T47D (cell line): ENCODE measurements around the gene ASCC3.

ENCODE experiments used
- DNase-seq, 2 experiments: peaks; one replicate each; pipeline versions ENCODE4 v3.0.0 to v3.0.0-alpha.2; 2011 to 2012; ENCODE audit warnings: low read depth in 1 of 2, low spot score in 1 of 2
- JUND ChIP-seq: IDR thresholded peaks from 2 replicates; pipeline ENCODE4 v1.6.1; 2012; ENCODE audit warnings: low read depth
- in situ Hi-C: cut with HindIII; loops from 2 replicates; pipeline ENCODE4 v1.10.0; 2016; ENCODE audit warnings: low sequenced_read_pairs, low pct_unique_long_range_greater_than_20kb

Gene ASCC3

DNA sequence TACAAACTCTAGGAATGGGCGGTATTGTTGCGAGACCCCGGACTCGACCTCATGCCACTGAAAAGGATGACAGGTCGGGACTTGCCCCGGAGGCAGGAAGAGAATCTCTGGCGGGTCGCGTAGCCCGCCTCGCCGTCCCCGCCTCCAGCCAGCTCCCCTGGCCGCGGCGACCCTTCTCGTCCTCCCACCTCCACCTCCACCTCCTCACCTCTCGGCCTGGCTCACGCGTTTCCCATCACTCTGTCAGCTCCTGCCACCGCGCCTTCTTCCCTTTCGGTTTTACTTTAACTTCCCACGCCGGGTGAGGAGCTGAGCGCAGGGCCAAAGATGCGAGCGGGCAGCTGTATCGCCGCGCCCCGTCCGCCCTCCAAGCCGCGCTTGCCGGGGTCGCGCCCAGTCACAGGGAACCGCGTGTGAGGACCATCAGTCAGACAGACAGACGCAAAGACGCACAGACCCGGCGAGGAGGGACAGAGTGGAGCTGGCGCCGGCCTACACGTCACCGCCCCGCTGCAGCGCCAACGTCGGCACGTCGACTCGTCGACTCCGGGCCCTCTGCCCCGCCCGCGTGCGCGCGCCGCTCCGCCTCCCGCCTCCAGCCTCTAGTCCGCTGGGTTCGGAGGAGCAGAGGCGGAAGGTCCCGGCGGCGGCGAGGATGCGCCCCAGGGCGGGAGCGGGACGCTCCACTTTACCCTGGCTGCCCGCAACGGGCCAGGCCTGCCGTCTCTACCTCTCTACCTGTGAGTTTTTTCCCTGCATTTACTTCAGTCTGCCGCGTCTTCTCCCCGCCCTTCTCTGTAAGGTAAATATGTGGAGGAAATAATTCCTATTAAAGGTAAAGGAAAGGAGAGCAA lies at the start of gene ASCC3:
ASCC3 (minus strand) TSS at position 477 of the 854 bp plus-strand sequence. CDS start 13,332 bp downstream, outside the sequence.
- in situ Hi-C loops = no loop called here
- DNase-seq = peak; percentile 62 to 90
- no peak for TF ChIP-seq JUND

DNA sequence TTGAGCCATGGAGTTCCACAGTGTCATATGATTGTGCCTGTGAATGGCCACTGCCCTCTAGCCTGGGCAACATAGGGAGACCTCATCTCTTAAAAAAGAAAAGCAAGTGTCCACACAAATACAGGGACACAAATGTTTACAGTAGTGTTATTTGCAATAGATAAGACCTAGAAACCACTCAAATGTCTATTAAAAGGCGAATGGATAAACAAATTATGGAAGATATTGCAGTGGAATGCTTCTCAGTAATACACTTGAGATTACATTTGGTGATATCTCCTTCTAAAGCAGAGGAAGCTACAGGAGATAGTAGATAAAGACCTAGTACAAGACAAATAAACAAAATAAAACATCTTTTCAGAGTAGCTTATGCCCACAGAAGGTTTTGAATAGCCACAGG lies 44.6 kb upstream of the ASCC3 start:
- no peak for DNase-seq
- TF ChIP-seq JUND = no peak
- in situ Hi-C loops = no loop called here

DNA sequence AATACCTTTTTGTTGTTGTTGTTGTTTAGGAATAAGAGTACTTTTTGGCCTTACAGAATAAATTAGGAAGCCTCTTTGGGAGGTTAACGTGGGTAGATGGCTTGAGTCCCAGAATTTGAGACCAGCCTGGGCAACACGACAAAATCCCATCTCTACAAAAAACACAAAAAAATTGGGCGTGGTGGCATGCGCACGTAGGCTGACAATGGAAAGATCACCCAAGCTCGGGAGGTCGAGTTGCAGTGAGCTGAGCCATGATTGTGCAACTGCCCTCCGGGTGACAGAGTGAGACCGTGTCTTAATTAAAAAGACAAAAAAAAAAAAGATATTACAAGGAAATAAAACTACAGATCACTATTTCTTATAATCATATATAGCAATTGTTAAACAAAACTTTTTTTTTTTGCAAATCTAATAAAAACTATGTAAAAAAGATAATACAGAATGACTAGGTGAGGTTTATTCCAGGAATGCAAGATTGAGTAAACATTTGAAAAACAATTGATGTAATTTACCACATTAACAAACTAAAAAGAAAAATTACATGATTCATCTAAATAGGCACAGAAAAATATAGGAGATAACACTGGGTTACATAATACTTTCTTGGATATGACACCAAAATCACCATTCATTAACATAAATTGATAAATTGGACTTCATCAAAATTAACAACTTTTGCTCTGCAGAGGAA lies 43.6 kb upstream of the ASCC3 start:
- in situ Hi-C loops = no loop called here
- no peak for DNase-seq

GRCh38 chr6:100923481-100924165 lies 42.5 kb upstream of the ASCC3 start:
- in situ Hi-C loops = no loop called here
- no peak for TF ChIP-seq JUND
- no peak for DNase-seq

More for the DNA sequence above, 43.6 kb upstream of the ASCC3 start:
- TF ChIP-seq JUND = no peak

DNA sequence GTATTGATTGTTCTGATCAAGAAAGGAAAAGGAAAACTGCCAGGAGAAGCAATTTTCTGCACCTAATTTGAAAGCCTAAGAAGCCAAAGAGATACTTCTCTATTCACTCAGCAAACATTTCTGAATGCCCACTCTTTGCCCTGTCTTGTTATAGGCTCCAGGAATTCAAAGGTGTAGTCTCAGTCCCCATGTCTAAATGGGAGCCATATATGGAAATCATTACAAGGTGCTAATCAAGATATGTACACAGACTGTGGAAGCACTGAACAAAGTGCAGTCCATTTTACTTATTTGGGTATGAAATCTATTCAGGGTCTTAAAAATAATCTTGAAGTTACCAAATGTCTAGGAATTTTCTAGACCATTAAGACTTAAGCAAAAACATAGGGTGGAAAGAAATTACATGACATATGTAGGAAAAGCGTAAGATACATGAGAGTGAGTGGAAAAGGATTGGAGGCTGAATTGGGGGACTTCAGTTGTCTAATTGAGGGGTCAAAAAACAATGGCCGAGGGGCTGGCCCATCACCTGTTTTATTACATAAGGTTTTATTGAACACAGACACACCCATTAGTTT lies 39.0 kb upstream of the ASCC3 start:
- in situ Hi-C loops = no loop called here

GRCh38 chr6:100918152-100918551 lies 37.0 kb upstream of the ASCC3 start:
- DNase-seq = no peak
- in situ Hi-C loops = no loop called here
- no peak for TF ChIP-seq JUND

More for the DNA sequence above, 39.0 kb upstream of the ASCC3 start:
- DNase-seq = no peak
- TF ChIP-seq JUND = no peak

- no peak for TF ChIP-seq JUND
- DNase-seq = no peak
- in situ Hi-C loops = no loop called here
These were observed 34.7 kb upstream of the ASCC3 start for GRCh38 chr6:100915876-100916275.

DNA sequence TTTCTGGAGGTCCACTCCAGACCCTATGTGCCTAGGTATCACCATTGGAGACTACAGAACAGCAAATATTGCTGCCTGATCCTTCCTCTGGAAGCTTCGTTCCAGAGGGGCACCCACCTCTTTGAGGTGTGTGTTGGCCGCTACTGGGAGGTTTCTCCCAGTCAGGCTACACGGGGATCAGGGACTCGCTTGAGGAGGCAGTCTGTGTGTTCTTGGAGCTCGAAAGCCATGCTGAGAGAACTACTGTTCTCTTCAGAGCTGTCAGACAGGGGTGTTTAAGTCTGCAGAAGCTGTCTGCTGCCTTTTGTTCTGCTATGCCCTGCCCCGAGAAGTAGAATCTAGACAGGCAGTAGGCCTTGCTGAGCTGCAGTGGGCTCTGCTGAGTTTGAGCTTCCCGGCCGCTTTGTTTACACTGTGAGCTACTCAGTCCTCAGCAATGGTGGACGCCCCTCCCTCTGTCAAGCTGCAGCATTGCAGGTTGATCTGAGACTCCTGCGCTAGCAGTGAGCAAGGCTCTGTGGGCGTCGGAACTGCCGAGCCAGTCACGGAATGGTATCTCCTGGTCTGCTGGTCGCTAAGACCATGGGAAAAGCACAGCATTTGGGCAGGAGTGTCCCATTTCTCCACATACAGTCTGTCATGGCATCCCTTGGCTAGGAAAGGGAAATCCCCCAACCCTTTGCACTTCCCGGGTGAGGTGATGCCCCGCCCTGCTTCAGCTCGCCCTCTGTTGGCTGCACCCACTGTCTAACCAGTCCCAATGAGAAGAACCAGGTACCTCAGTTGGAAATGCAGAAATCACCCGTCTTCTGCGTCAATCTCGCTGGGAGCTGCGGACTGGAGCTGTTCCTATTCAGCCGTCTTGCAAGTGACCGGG lies 32.5 kb upstream of the ASCC3 start:
- in situ Hi-C loops = no loop called here
- no peak for TF ChIP-seq JUND
- DNase-seq = no peak

DNA sequence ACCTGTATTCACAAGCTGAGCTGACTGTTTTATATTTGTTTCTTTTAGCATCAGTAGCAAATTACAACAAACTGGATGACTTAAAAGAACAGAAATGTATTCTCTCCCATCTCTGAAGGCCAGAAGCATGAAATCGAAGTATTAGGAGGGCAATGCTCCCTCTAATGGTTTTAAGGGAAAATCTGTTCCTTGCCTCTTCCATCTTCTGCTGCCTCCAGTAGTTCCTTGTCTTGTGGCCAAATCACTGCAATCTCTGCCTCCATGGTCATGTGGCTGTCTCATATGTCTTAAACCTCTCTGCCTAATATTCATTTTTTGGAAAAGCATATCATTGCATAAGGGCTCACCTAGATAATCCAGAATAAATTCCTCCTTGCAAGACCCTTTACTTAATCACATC lies 25.2 kb upstream of the ASCC3 start:
- no peak for TF ChIP-seq JUND
- in situ Hi-C loops = no loop called here
- DNase-seq = no peak

- no peak for DNase-seq
- no peak for TF ChIP-seq JUND
- in situ Hi-C loops = no loop called here
These were observed 23.9 kb upstream of the ASCC3 start for GRCh38 chr6:100905067-100905466.

DNA sequence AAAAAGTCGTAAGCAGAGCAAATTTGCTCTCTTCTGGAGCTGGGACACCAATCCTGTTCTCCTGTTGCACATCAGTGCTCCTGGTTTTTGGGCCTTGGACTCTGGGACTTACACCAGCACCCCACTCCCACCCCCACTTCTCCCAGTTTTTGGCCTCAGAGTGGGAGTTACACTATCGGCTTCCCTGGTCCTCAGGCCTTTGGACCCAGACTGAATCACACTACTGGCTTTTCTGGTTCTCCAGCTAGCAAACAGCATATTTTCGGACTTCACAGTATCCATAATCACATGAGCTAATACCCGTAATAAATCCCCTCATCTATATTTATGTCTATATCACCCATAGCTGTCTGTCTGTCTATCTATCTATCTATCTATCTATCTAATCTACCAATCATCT lies 23.2 kb upstream of the ASCC3 start:
- TF ChIP-seq JUND = no peak
- in situ Hi-C loops = no loop called here
- peak in 1 of 2 experiments; percentile 2 for DNase-seq

DNA sequence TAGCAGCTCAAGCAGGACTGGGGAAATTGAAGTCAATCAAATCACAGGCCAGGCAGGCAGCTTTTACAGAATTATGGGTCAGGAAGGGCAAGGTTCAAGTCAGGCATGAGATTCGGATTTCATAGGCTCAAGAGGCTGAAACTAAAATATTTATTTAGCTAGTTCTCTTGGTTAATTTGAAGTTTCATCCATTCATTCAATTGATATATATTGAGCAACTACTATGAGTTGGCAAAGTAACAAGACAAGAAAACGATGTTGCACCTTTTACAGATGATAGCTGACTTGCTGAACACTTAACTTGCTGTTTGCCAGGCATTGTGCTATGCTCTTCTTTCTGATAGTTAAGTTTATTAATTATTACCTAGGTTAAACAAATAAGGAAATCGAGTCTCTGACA lies 20.5 kb upstream of the ASCC3 start:
- no peak for TF ChIP-seq JUND
- DNase-seq = no peak
- in situ Hi-C loops = no loop called here
